Astrocyte of the cerebellum (primary cell): ENCODE measurements around the gene ITGA3.
A peak's percentile ranks its signal among the peaks of the same experiment; 100 is the strongest.

ENCODE experiments used
- DNase-seq: peaks from one replicate; pipeline ENCODE4 v3.0.0-alpha.2; 2011; ENCODE audit warnings: low read depth
- H3K4me3 ChIP-seq: 2 replicates; pipeline ENCODE4 v1.5.1; 2011; ENCODE audit warnings: mild to moderate bottlenecking, low read depth, low read length, moderate library complexity
- in situ Hi-C: cut with HindIII; loops from 2 replicates; pipeline ENCODE4 v1.10.0; 2017; ENCODE audit warnings: low sequenced_read_pairs
- TF ChIP-seq, protein P1 (sequence below): IDR thresholded peaks from 2 replicates; pipeline ENCODE4 v1.5.1; 2012; ENCODE audit warnings: low read length, low read depth, moderate library complexity, mild to moderate bottlenecking; ENCODE audit errors: missing control alignments

ITGA3 gene

GRCh38 chr17:50133028-50133768 lies 77.3 kb downstream of the ITGA3 start:
- DNase-seq = no peak
- TF ChIP-seq, protein P1, sequence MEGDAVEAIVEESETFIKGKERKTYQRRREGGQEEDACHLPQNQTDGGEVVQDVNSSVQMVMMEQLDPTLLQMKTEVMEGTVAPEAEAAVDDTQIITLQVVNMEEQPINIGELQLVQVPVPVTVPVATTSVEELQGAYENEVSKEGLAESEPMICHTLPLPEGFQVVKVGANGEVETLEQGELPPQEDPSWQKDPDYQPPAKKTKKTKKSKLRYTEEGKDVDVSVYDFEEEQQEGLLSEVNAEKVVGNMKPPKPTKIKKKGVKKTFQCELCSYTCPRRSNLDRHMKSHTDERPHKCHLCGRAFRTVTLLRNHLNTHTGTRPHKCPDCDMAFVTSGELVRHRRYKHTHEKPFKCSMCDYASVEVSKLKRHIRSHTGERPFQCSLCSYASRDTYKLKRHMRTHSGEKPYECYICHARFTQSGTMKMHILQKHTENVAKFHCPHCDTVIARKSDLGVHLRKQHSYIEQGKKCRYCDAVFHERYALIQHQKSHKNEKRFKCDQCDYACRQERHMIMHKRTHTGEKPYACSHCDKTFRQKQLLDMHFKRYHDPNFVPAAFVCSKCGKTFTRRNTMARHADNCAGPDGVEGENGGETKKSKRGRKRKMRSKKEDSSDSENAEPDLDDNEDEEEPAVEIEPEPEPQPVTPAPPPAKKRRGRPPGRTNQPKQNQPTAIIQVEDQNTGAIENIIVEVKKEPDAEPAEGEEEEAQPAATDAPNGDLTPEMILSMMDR = no peak
- no peak overlapping the region for H3K4me3 ChIP-seq
- in situ Hi-C loops = no loop called here

DNA sequence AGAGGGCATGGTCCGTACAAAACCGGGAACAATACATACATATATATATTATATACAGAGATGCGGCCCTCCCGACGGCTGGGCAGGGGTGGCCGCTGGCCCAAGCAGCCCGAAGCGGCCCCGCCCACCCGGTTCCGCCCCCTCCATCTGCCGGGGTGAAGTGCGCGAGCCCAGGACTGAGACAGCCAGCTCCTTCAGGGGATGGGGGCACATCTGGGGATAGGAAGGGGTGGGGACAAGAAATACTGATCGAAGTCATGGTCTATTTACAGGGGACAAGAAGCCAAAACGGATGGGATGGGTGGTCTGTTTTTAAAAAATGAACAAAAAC lies 77.8 kb downstream of the ITGA3 start:
- TF ChIP-seq, protein P1 = no peak
- DNase-seq = no peak
- no peak overlapping the region for H3K4me3 ChIP-seq
- in situ Hi-C loops = no loop called here

DNA sequence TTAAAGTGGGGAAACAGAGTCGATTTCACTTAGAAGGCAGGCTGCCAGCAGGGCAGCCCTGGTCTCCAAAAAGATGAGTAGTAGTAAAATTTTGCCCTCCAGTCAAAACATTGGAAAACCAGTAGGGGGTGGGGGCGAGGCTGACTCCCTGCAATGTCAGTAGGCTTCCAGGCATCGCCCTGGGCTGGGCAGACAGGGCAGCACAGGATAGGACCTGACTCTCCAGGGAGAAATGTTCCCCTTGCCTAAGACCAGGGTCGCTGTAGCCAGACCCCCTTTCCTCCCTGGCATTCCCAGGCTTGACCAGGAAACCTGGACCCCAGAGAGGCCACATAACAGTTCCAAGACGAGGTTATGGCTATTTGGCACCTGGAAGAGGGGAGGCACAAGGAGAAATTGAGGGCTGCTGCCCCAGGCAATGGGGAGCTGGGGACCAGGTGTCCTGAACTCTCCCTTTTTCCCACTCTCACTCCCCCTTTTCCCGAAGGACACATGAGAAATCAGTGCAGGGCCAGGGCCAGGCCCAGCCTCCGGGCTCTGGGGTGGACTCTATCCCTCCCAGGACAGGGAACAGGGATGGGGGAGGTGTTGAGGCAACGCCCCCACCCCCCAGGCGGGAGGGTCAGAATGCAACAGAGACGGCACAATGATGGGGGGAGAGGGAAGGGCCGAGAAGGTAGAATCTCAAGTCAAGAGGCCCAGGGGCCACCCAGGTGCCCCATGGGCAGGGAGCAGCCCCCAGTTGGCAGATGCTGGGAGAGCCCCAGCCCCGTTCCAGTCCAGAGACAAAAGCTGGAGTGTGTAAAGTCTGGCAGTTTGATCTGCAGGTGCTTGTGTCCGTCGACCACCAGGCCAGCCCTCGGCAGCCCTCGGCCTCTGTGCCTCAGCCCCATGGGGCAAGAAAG lies 78.5 kb downstream of the ITGA3 start:
- H3K4me3 ChIP-seq = no peak overlapping the region
- no peak for DNase-seq
- in situ Hi-C loops = no loop called here
- TF ChIP-seq, protein P1 = peak; percentile 10

DNA sequence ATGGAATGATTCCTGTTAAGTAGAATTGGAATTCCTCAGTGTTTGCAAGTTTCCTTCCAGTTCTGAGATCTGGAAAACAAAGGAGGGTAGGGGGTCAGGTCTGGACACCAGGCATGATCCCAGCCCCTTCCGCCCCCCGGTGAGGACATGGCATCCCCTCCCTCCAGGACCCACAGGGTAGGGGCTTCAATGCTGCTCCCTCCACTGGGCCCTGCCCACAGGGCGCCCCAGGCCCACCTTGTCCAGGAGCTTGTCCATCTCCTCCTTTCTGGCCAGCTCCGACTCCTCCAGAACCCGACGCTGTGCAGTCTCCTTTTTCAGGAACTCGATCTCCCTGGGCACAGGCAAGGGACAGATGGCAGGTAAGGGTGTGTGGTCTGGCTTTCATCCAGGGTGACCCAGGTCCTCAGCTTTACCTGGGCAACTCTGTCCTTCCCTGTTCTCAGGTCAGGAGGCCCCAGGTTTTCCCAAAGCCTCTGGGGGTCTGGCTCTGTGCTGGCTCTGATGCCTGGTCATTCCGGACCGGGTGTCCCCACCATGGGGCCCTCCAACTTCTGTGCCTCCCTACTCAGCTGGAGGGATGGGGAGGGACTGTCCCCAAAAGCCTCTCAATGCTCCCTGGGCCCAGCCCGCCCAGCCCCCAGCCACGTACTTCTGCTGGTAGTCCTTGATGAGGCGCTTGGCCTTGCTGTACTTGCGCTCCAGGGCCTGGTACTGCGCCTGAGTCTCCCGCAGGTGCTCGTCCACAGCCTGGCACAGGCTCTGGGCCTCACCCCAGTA lies 79.6 kb downstream of the ITGA3 start:
- TF ChIP-seq, protein P1 = no peak
- no peak overlapping the region for H3K4me3 ChIP-seq
- in situ Hi-C loops = no loop called here
- DNase-seq = no peak

- no peak for DNase-seq
- H3K4me3 ChIP-seq = no peak overlapping the region
- in situ Hi-C loops = no loop called here
- TF ChIP-seq, protein P1 = no peak
Measured at GRCh38 chr17:50136096-50136687, 80.3 kb downstream of the ITGA3 start.

- TF ChIP-seq, protein P1 = no peak
- no peak overlapping the region for H3K4me3 ChIP-seq
- DNase-seq = no peak
- in situ Hi-C loops = no loop called here
Measured at GRCh38 chr17:50137042-50137441, 81.1 kb downstream of the ITGA3 start.
